A673 (cell line): Measurements from ENCODE around the gene ALDH7A1. TPM values are rescaled to one million over a fixed set of nuclear protein-coding genes. Genes with fewer than 3 reads are reported as not detected.

Experiments
- BruUV-seq: library from RNA; stranded (reverse); fragments of 400-500 nt; replicated peaks from 2 replicates; lab custom pipeline; 2021; lab: Mats Ljungman, UMichigan
- CTCF ChIA-PET: fragments of 300-600 bp; sonication (Branson Sonifier 250); formaldehyde crosslinking; loops from one replicate; lab custom pipeline; 2022; ENCODE audit warnings: antibody characterized with exemption; lab: Charles Lee
- POLR2A ChIA-PET: fragments of 300-600 bp; sonication (Branson Sonifier 250); formaldehyde crosslinking; loops from one replicate; lab custom pipeline; 2022; ENCODE audit warnings: antibody characterized with exemption; ENCODE audit not compliant: low non-redundant PET; lab: Charles Lee
- DNase-seq: peaks from one replicate; pipeline ENCODE4 v3.0.0-alpha.2; 2015; ENCODE audit warnings: low spot score
- H3K27ac ChIP-seq: fragments of 200-600 bp; sonication (generic); 2 replicates; pipeline ENCODE4 v1.5.1; 2016; ENCODE audit warnings: mixed run types, low read depth, mild to moderate bottlenecking, mixed read lengths, antibody characterized with exemption, low read length; ENCODE audit not compliant: poor library complexity, severe bottlenecking
- H3K27me3 ChIP-seq: fragments of 200-600 bp; sonication (generic); replicated peaks from 2 replicates; pipeline ENCODE4 v1.6.1; 2017; ENCODE audit warnings: mixed run types, low read depth, mild to moderate bottlenecking, mixed read lengths, antibody characterized with exemption, low read length; ENCODE audit not compliant: insufficient read depth, poor library complexity
- H3K36me3 ChIP-seq: fragments of 200-600 bp; sonication (generic); 2 replicates; pipeline ENCODE4 v1.6.1; 2016; ENCODE audit warnings: mixed run types, mild to moderate bottlenecking, mixed read lengths, antibody characterized with exemption, low read length; ENCODE audit not compliant: insufficient read depth, poor library complexity, severe bottlenecking
- H3K4me1 ChIP-seq: fragments of 200-600 bp; sonication (generic); 2 replicates; pipeline ENCODE4 v1.6.1; 2017; ENCODE audit warnings: mixed run types, mild to moderate bottlenecking, mixed read lengths, antibody characterized with exemption, low read length; ENCODE audit not compliant: insufficient read depth, poor library complexity, severe bottlenecking
- H3K4me3 ChIP-seq: fragments of 200-600 bp; sonication (generic); 2 replicates; pipeline ENCODE4 v1.5.1; 2016; ENCODE audit warnings: low read depth, mixed run types, mild to moderate bottlenecking, mixed read lengths, low read length; ENCODE audit not compliant: poor library complexity, severe bottlenecking
- H3K9me3 ChIP-seq: fragments of 200-600 bp; sonication (generic); 2 replicates; pipeline ENCODE4 v1.6.1; 2016; ENCODE audit warnings: mixed run types, low read depth, mild to moderate bottlenecking, mixed read lengths, antibody characterized with exemption, low read length; ENCODE audit not compliant: poor library complexity, severe bottlenecking
- EZH2 ChIP-seq: fragments of 200-600 bp; sonication (generic); IDR thresholded peaks from 2 replicates; pipeline ENCODE4 v1.6.1; 2017; ENCODE audit warnings: borderline replicate concordance, low read depth, mild to moderate bottlenecking, mixed read lengths, antibody characterized with exemption, low read length; ENCODE audit not compliant: poor library complexity, severe bottlenecking
- intact Hi-C: fragments of 100-400 bp; cut with micrococcal nuclease; formaldehyde crosslinking; loops from one replicate; pipeline ENCODE4 v1.10.0; 2022; ENCODE audit not compliant: unreplicated experiment
- total RNA-seq: library from RNA; stranded (reverse); gene quantifications from 2 replicates; pipeline ENCODE4 v1.2.3, GENCODE V29; 2021
- TF ChIP-seq, protein P1 (sequence below): fragments of 300-800, 200-600 bp; sonication (generic); conservative IDR thresholded peaks from 2 replicates; pipeline ENCODE4 v1.5.1; 2017; ENCODE audit warnings: low read depth, mild to moderate bottlenecking, antibody characterized with exemption, low read length, moderate library complexity, mixed read lengths

The ALDH7A1 gene
- total RNA-seq, 1 experiment from 2014 or later, result 95.2 TPM

DNA sequence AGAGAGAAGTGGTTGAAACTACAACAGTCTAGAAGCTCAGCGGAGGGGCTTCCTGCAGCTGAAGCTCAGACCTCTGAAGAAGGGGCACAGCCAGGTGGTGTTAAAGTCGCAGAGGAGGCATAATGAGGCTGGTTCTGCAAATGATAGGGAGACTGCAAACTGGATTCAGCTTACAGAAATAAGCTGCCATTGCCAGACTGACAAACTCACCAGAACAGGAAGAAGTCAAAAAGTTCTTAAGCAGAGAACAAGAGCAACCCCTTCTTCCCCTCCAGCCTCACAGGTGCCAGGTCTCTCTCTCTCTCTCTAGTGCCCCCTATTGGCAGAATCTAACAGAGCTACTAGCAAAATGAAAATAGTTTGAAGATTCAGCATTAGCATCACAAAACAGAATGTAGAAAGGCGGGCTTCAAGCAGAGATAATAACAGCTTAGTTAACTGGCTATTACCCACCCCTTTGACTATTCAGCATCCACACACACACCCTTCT is 95.1 kb downstream of the ALDH7A1 start:
- Histone ChIP-seq H3K36me3 (no peaks in the 10 kb centered on the region), H3K27ac (no peak overlapping the region), H3K9me3 (no peaks in the 10 kb centered on the region), H3K4me3 (no peak overlapping the region), H3K4me1 (no peaks in the 10 kb centered on the region), H3K27me3 (peaks cover 4% of the 10 kb centered on the region)
- CTCF ChIA-PET, result interaction anchor here (1.3 to 1.5 kb wide), 2 partner anchors 10 to 150 kb away, joined by 3 to 6 read pairs; no protein-coding TSS in a partner anchor
- TF ChIP-seq, protein P1, sequence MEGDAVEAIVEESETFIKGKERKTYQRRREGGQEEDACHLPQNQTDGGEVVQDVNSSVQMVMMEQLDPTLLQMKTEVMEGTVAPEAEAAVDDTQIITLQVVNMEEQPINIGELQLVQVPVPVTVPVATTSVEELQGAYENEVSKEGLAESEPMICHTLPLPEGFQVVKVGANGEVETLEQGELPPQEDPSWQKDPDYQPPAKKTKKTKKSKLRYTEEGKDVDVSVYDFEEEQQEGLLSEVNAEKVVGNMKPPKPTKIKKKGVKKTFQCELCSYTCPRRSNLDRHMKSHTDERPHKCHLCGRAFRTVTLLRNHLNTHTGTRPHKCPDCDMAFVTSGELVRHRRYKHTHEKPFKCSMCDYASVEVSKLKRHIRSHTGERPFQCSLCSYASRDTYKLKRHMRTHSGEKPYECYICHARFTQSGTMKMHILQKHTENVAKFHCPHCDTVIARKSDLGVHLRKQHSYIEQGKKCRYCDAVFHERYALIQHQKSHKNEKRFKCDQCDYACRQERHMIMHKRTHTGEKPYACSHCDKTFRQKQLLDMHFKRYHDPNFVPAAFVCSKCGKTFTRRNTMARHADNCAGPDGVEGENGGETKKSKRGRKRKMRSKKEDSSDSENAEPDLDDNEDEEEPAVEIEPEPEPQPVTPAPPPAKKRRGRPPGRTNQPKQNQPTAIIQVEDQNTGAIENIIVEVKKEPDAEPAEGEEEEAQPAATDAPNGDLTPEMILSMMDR, result peak; percentile 71
- no peak for TF ChIP-seq EZH2
- DNase-seq, result peak; percentile 56
- intact Hi-C loops, result no loop called here
- POLR2A ChIA-PET, result no interaction called here
- no TSS peak for BruUV-seq

DNA sequence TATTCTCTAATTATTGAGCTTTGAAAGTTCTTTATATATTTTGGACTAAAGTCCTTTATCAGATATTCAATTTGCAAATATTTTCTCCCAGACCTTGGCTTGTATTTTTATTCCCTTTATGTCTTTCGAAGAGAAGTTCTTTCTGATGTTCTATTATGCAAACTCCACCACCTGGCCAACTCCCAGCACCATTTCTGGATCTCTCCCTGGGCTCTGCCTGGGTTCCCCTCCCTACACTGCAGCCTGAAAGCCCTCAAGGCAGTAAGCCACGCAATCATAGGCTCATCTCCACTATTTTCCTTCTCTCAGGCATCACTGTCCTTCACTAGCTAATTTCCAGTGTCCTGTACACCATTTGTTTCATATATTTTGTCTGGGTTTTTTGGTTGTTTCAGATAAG is 95.7 kb downstream of the ALDH7A1 start:
- POLR2A ChIA-PET, result no interaction called here
- no peak for DNase-seq

DNA sequence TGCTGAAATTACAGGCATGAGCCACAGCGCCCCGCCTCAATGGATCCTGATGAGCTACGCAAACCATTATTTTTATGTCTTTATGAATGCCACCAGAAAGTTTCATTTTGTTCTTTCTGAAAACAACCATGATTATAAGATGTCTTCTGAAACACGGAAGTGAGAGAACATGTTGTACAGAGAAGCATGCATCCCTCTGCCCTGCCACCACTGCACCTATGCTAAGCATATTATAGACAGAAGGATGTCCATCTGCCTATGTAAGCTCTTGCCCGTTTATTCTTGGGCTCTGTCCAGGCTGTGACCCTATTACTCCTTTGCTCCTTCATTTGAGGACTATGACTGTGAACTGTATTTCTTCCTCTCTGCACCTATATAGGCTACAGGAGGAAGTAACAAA is 97.5 kb downstream of the ALDH7A1 start:
- H3K4me1 ChIP-seq, result no peaks in the 10 kb centered on the region
- BruUV-seq, result no TSS peak
- H3K9me3 ChIP-seq, result no peaks in the 10 kb centered on the region
- H3K27ac ChIP-seq, result no peak overlapping the region
- intact Hi-C loops, result no loop called here
- H3K4me3 ChIP-seq, result no peak overlapping the region
- H3K27me3 ChIP-seq, result peaks cover 4% of the 10 kb centered on the region
- no peak for DNase-seq
- ChIA-PET CTCF (no interaction called here), POLR2A (no interaction called here)
- no peaks in the 10 kb centered on the region for H3K36me3 ChIP-seq
- TF ChIP-seq, protein P1, result no peak
- TF ChIP-seq EZH2, result no peak

More for the DNA sequence above, 95.7 kb downstream of the ALDH7A1 start:
- intact Hi-C loops, result no loop called here
- H3K4me3 ChIP-seq, result no peak overlapping the region
- H3K27me3 ChIP-seq, result peaks cover 4% of the 10 kb centered on the region
- TF ChIP-seq EZH2, result no peak
- TF ChIP-seq, protein P1, result no peak
- H3K9me3 ChIP-seq, result no peaks in the 10 kb centered on the region
- BruUV-seq, result no TSS peak
- H3K36me3 ChIP-seq, result no peaks in the 10 kb centered on the region
- CTCF ChIA-PET, result interaction anchor here (1.3 to 1.5 kb wide), 2 partner anchors 10 to 150 kb away, joined by 3 to 6 read pairs; no protein-coding TSS in a partner anchor
- no peak overlapping the region for H3K27ac ChIP-seq
- no peaks in the 10 kb centered on the region for H3K4me1 ChIP-seq
